Activated CD4-positive, alpha-beta T cell treated with anti-CD3 and anti-CD28 coated beads for 4 hours (primary cell): ENCODE results near the gene RBM39.
"Not testable (repeated sequence)": the region's sequence is repeated elsewhere in the genome, so short reads cannot be mapped to it uniquely, and the experiment has no call there.

ENCODE experiments used
- DNase-seq, 2 donors: peaks; one replicate each; pipeline ENCODE4 v3.0.0-alpha.2; 2020

RBM39 gene

GRCh38 chr20:35704514-35705261 is 37.4 kb downstream of the RBM39 start:
- no peak for DNase-seq

DNA sequence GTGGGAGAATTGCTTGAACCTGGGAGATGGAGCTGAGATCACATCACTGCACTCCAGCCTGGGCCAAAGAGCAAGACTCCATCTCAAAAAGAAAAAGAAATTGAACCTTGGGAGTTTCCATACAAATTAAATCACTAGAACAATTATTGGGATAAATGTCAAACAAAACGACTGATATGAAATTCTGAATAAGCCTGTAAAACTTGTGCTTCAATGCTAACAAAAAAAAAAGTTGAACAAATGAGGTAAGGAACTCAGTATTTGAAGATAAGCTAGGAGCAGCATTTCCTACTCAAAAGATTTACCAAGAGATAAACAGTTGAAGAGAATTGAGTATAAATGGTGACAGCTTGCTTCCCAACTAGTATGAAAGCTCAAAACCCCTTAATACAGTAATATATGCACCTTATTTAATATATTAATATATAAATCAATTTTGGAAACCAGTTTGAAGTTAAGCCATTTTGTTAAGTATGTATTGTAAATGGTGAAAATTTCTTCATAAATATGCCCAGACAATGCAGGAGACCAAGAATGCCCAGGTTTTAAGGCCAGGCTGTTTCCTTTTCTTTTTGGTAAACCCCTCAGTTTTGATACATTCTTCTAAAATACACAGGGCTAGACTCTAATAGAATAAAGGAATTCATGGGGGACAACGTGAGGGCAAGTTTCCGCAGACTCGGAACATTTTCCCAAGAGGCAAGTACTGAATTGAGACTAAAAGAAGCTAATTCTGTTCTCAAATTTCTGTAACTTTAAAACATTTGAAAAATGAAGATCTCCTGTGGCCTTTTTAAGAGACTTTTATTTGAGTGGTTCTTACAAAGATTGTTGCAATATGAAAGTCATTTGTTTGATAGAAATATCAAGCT is 39.0 kb downstream of the RBM39 start:
- no peak for DNase-seq

DNA sequence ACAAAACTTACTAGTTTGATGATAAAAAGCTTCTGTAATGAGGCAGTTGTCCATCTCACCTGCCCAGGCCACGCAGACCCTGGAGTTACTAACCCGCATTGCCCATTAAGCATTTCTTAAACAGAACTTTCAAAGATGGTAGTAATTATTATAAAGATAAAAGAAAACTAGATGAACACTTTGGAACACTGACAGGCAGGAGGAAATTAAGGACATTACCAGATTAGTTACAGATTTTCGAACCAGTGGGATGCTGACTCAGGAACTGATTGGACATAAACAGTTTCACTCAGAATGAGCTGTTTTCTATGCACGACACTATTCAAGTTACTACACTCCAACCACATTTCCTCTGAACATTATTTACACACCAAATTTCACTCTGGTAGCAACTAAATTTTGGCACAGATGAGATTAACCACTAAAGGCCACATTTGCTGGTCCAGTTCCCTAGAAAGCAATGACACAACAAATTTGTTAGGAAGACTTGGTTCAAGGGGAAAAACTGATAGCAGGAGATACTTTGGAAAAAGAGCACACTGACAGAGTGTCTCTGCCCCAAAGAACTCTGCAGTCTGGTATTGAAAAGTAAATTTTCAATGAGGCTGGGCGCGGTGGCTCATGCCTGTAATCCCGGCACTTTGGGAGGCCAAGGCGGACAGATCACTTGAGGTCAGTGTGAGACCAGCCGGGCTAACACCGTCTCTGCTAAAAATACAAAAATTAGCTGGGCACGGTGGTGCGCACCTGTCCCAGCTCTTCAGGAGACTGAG is 39.8 kb downstream of the RBM39 start:
- DNase-seq, result no peak

DNA sequence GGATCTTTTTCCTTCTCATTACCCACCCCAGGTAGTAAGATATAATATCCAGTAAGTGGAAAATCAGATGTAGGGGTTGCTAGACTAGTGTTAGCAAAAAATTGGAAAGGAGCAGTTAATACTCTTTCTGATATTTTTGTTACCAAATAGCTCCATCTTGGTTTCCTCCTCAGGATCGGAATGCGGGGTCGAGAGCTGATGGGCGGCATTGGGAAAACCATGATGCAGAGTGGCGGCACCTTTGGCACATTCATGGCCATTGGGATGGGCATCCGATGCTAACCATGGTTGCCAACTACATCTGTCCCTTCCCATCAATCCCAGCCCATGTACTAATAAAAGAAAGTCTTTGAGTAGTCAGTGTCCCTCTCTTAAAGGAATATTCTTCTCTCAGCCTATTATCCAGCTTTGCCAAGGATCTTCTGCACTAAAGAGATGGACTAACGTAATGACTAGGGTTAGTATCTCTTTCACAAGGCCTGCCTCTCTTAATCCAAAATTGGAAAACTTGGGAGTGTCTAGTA is 41.4 kb downstream of the RBM39 start:
- DNase-seq, result no peak

DNA sequence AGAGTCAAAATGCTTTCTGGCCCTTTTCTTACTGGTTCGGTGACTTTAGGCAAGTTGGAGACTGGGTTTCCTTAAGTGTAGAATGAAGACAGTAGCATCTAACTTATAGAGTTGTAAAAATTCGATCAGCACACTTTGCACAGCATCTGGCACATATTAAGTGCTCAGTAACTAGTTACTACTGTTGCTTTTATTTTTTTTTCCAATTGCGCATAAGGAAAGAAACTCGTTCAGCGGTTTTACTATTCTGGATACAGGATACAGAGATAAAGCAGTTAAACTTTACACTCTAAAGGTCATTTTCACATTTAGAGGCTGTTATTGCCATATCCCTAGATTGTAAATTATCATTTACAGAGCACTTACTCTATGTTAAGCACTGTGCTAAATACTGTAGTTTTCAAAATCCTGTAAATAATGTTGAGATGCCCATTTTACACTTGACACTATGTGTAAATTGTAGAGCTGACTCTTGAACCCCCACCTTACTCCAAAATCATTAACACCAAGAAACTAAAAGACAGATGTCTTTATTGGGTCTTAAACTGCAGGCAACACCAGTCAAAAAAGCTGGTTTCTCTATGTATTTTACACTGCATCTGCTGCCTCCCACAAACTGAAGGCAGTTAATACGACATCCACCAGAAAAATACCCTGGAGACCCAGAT is 42.0 kb downstream of the RBM39 start:
- DNase-seq, result no peak

- peak; percentile 80 to 83 for DNase-seq
Measured at GRCh38 chr20:35699127-35699956, 42.7 kb downstream of the RBM39 start, which contains the start of the genes NFS1 and ROMO1. Gene NFS1 (minus strand): TSS chr20:35699352. CDS start chr20:35699288, 64 bp downstream. Gene ROMO1 (plus strand): TSS chr20:35699405. CDS start chr20:35699633, 228 bp downstream.

- DNase-seq, result no peak
Measured at GRCh38 chr20:35698298-35699126, 43.5 kb downstream of the RBM39 start.

- DNase-seq, result no peak
Measured at GRCh38 chr20:35697696-35698297, 44.3 kb downstream of the RBM39 start.

DNA sequence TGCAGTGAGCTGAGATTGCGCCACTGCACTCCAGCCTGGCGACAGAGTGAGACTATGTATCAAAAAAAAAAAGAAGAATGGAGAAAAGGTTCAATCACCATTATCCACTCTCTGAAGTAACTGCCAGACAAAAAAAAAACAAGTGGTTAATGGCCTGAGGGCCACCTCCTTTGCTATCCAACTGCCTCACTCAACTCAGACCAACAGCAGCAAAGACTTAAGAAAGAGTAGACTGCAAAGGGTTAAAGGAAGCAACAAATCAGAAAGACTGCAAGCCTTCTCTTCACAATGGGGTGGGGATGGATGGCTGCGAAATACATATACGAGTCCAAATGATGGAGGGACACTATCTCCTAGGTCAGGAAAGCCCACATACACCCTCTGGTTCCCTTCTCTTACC is 46.1 kb downstream of the RBM39 start:
- no peak for DNase-seq

DNA sequence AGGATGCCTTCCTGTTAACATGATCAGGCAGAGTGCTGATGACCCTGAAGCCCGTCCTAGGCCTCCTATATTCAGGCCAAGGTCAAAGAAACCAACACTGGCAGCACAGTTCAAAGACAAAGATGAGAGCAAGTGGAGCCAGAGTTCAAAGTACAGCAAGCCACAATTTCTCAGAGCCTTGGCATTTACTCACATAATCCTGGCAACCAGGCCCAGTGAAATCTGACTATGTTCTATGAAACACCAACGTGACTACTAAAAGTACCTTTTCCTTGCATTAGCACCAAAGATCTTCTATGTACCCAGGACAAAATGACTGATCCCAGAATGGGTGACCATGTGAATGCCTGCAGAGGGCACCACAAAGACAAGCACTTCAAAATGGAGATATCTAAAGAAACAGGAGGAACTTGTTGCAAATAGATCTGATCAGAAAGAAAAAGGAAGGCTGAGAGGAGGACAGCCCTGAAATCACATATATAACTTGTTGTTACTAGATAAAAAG is 46.8 kb downstream of the RBM39 start:
- no peak for DNase-seq

DNA sequence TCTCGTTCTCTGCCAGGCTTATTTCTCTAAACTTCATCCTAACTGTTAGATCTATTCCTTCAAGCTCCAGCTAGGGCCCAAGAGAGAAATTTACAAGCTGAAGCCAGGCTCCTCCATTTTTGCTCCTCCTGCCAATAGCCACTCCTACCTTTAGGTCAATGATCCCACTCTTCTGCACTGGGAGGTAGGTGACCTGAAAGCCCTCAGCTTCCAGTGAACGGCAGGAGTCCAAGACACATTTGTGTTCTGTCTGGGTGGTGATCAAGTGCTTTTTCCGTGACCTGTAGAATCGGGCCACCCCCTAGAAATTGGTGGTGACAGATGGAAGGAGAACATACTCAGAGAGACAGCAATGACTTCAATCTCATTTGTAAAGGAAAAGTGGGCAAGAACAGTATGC is 51.8 kb downstream of the RBM39 start:
- no peak for DNase-seq

DNA sequence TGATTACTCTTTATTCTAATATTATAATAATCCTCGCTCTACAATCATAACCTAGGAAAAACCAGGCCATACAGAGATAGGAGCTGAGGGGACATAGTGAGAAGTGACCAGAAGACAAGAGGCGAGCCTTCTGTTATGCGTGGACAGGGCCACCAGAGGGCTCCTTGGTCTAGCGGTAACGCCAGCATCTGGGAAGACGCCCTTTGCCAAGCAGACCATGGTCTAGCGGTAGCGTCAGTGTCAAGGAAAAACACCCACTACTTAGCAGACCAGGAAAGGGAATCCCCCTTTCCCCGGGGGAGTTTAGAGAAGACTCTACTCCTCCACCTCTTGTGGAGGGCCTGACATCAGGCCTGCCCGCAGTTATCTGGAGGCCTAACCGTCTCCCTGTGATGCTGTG is 55.2 kb downstream of the RBM39 start:
- DNase-seq, result not testable (repeated sequence)

DNA sequence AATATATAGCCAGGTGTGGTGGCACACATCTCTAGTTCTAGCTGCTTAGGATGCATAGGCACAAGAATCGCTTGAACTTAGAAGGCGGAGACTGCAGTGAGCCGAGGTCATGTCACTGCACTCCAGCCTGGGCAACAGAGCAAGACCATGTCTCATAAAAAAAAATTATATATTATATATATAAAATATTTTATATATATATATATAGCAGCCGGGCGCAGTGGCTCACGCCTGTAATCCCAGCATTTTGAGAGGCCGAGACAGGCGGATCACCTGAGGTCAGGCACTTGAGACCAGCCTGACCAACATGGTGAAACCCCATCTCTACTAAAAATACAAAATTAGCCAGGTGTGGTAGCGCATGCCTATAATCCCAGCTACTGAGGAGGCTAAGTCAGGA is 56.7 kb downstream of the RBM39 start:
- DNase-seq, result not testable (repeated sequence)

DNA sequence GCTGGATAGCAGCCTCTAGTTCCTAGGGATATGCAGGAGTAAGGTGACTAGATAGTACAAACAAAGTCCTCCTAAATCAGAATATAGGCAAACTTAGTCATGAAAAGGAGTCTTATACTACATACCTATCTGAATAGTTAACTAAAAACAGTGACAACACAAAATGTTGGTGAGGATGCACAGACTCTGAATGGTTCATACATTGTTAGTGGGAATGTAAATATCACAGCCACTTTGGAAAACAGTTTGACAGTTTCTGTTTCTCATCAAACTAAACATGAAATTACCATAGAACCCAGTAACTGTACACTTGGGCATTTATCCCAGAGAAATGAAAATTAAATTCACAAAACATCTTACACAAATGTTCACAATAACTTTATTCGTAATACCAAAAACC is 60.1 kb downstream of the RBM39 start:
- no peak for DNase-seq

- DNase-seq, result no peak
Measured at GRCh38 chr20:35680452-35681183, 61.4 kb downstream of the RBM39 start.

GRCh38 chr20:35674921-35675320 is 67.1 kb downstream of the RBM39 start:
- DNase-seq, result no peak

- DNase-seq, result no peak
Measured at GRCh38 chr20:35673884-35674283, 68.2 kb downstream of the RBM39 start.

GRCh38 chr20:35669681-35670080 is 72.4 kb downstream of the RBM39 start:
- DNase-seq, result no peak

GRCh38 chr20:35669221-35669620 is 72.8 kb downstream of the RBM39 start:
- DNase-seq, result no peak
